ENCODE results near the gene TOR3A. TPM values are rescaled to one million over a fixed set of nuclear protein-coding genes. Genes with fewer than 3 reads are reported as not detected.
"Not testable (repeated sequence)": the region's sequence is repeated elsewhere in the genome, so short reads cannot be mapped to it uniquely, and the experiment has no call there.

TOR3A gene
- total and polyA plus RNA-seq, 7 experiments from 2014 or later, result 18.8 to 43.8 (median 22.0) TPM

- H3K27me3 ChIP-seq (ENCODE audit: control insufficient read depth in 2 of 2, insufficient read depth in 2 of 2, low read length in 2 of 2); CTCF ChIA-PET; H3K27me3 Mint-ChIP-seq; H3K27ac Mint-ChIP-seq; H3K4me3 ChIP-seq (ENCODE audit: low read length); H3K36me3 ChIP-seq (ENCODE audit: control insufficient read depth in 2 of 3, insufficient read depth in 3 of 3, low read length in 3 of 3); POLR2A ChIA-PET; H3K27ac ChIP-seq (ENCODE audit: low read depth, low read length); H3K4me3 Mint-ChIP-seq; ATAC-seq; DNase-seq; H3K9me3 ChIP-seq (ENCODE audit: control insufficient read depth in 2 of 3, low read length in 3 of 3); intact Hi-C loops (cut with micrococcal nuclease); H3K9me3 Mint-ChIP-seq: not testable (repeated sequence)
- peaks cover 0 to 16% (median 6%) of the 10 kb centered on the region in 5 donors for H3K36me3 Mint-ChIP-seq
- H3K4me1 Mint-ChIP-seq, result peaks cover 35 to 52% (median 43%) of the 10 kb centered on the region in 7 donors
- H3K4me1 ChIP-seq (ENCODE audit: control insufficient read depth in 2 of 2, insufficient read depth in 2 of 2, low read length in 2 of 2), result peaks cover 13 to 23% of the 10 kb centered on the region in 2 donors
These were observed 41.7 kb upstream of the TOR3A start for GRCh38 chr1:179040175-179040551.

DNA sequence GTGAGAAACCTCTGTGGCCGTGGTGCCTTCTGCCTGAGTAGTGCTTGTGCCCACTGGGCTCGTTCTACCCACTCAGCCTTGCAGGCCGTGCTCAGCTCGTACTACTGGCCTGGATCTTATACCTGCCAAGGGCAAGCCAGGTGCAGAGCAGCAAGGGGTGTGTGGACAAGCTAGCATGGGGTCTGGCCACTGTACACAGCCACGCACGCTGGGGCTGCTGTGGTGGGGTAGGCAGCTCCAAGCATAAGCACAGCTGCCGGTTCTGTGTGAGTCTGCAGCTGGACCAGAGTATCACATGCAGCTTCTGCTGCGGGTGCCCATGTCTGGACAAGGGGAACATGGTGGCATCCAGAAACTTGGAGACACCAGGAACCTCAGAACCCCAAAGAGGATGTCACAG is 39.8 kb upstream of the TOR3A start:
- H3K9me3 Mint-ChIP-seq, result no peaks in the 10 kb centered on the region
- H3K4me1 Mint-ChIP-seq, result peaks cover 21 to 36% (median 26%) of the 10 kb centered on the region in 7 donors
- Histone ChIP-seq H3K27ac (ENCODE audit: low read depth, low read length) (no peak overlapping the region), H3K36me3 (ENCODE audit: control insufficient read depth in 2 of 3, insufficient read depth in 3 of 3, low read length in 3 of 3) (no peaks in the 10 kb centered on the region), H3K9me3 (ENCODE audit: control insufficient read depth in 2 of 3, low read length in 3 of 3) (no peaks in the 10 kb centered on the region), H3K4me1 (ENCODE audit: control insufficient read depth in 2 of 2, insufficient read depth in 2 of 2, low read length in 2 of 2) (peaks cover 4 to 15% of the 10 kb centered on the region in 2 donors), H3K27me3 (ENCODE audit: control insufficient read depth in 2 of 2, insufficient read depth in 2 of 2, low read length in 2 of 2) (no peaks in the 10 kb centered on the region), H3K4me3 (ENCODE audit: low read length) (no peak overlapping the region)
- ATAC-seq (no peak), DNase-seq (no peak)
- H3K36me3 Mint-ChIP-seq, result peaks cover 0 to 17% (median 6%) of the 10 kb centered on the region in 5 donors
- intact Hi-C loops (cut with micrococcal nuclease), result no loop called here
- POLR2A ChIA-PET, result interaction anchor here (0.5 kb wide), 1 partner anchor 86 kb away, joined by 3 read pairs; no protein-coding TSS in a partner anchor
- no peak overlapping the region for H3K4me3 Mint-ChIP-seq
- H3K27ac Mint-ChIP-seq, result no peak overlapping the region
- H3K27me3 Mint-ChIP-seq, result no peaks in the 10 kb centered on the region
- CTCF ChIA-PET, result interaction anchor here (1.4 kb wide), 1 partner anchor 13 kb away, joined by 5 read pairs; no protein-coding TSS in a partner anchor

DNA sequence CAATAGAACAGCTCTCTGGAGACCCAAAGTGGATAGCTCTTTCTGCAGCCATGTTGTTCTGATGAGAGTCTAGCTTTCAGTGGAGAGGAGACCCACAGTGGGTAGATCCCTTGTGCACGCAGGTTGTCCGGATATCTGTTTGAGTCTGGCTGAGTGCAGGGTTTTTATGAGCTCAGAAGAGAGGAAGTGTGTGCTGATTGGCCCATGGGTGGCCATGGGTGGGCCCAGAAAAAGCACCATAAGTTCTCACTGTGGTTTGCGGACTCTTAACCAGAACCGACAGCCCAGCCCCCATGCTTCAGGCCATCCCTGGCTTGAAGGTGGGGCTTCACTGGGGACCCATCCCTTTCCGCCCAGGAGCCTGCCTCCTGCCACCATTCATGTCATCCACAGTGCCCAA is 39.2 kb upstream of the TOR3A start:
- Mint-ChIP-seq H3K27ac (peak overlapping the region in 2 of 9 donors; percentile 13 to 20), H3K4me3 (peak overlapping the region in 1 of 10 donors; percentile 18), H3K27me3 (no peaks in the 10 kb centered on the region), H3K36me3 (peaks cover 0 to 21% (median 10%) of the 10 kb centered on the region in 5 donors), H3K9me3 (no peaks in the 10 kb centered on the region), H3K4me1 (peaks cover 14 to 36% (median 23%) of the 10 kb centered on the region in 7 donors)
- Histone ChIP-seq H3K27me3 (ENCODE audit: control insufficient read depth in 2 of 2, insufficient read depth in 2 of 2, low read length in 2 of 2) (no peaks in the 10 kb centered on the region), H3K27ac (ENCODE audit: low read depth, low read length) (no peak overlapping the region), H3K4me3 (ENCODE audit: low read length) (no peak overlapping the region), H3K36me3 (ENCODE audit: control insufficient read depth in 2 of 3, insufficient read depth in 3 of 3, low read length in 3 of 3) (no peaks in the 10 kb centered on the region), H3K4me1 (ENCODE audit: control insufficient read depth in 2 of 2, insufficient read depth in 2 of 2, low read length in 2 of 2) (peaks cover 4 to 8% of the 10 kb centered on the region in 2 donors), H3K9me3 (ENCODE audit: control insufficient read depth in 2 of 3, low read length in 3 of 3) (no peaks in the 10 kb centered on the region)
- intact Hi-C loops (cut with micrococcal nuclease), result no loop called here
- ChIA-PET POLR2A (interaction anchor here (0.5 kb wide), 1 partner anchor 85 kb away, joined by 3 read pairs; no protein-coding TSS in a partner anchor), CTCF (interaction anchor here (1.1 to 1.4 kb wide), 2 partner anchors 13 to 329 kb away, joined by 3 to 5 read pairs; no protein-coding TSS in a partner anchor)
- DNase-seq, result no peak
- ATAC-seq, result no peak

GRCh38 chr1:179043266-179043665 is 38.6 kb upstream of the TOR3A start:
- Mint-ChIP-seq H3K4me3 (no peak overlapping the region), H3K27ac (no peak overlapping the region), H3K4me1 (peaks cover 12 to 35% (median 20%) of the 10 kb centered on the region in 7 donors), H3K27me3 (no peaks in the 10 kb centered on the region), H3K36me3 (peaks cover 0 to 21% (median 11%) of the 10 kb centered on the region in 5 donors), H3K9me3 (no peaks in the 10 kb centered on the region)
- H3K4me3 ChIP-seq (ENCODE audit: low read length), result no peak overlapping the region
- ATAC-seq, result no peak
- ChIA-PET POLR2A (interaction anchor here (0.9 kb wide), 1 partner anchor 14 kb away, joined by 4 read pairs; no protein-coding TSS in a partner anchor), CTCF (interaction anchor here (0.9 to 1.4 kb wide), 3 partner anchors 14 to 328 kb away, joined by 3 to 5 read pairs (median 3); no protein-coding TSS in a partner anchor)
- no peaks in the 10 kb centered on the region for H3K27me3 ChIP-seq (ENCODE audit: control insufficient read depth in 2 of 2, insufficient read depth in 2 of 2, low read length in 2 of 2)
- H3K9me3 ChIP-seq (ENCODE audit: control insufficient read depth in 2 of 3, low read length in 3 of 3), result no peaks in the 10 kb centered on the region
- intact Hi-C loops (cut with micrococcal nuclease), result no loop called here
- H3K27ac ChIP-seq (ENCODE audit: low read depth, low read length), result no peak overlapping the region
- DNase-seq, result no peak
- no peaks in the 10 kb centered on the region for H3K36me3 ChIP-seq (ENCODE audit: control insufficient read depth in 2 of 3, insufficient read depth in 3 of 3, low read length in 3 of 3)
- peaks cover 3 to 8% of the 10 kb centered on the region in 2 donors for H3K4me1 ChIP-seq (ENCODE audit: control insufficient read depth in 2 of 2, insufficient read depth in 2 of 2, low read length in 2 of 2)

- no peaks in the 10 kb centered on the region for H3K36me3 ChIP-seq (ENCODE audit: control insufficient read depth in 2 of 3, insufficient read depth in 3 of 3, low read length in 3 of 3)
- no peak overlapping the region for H3K27ac ChIP-seq (ENCODE audit: low read depth, low read length)
- ATAC-seq (no peak), DNase-seq (no peak)
- Mint-ChIP-seq H3K4me1 (peaks cover 7 to 28% (median 16%) of the 10 kb centered on the region in 7 donors), H3K36me3 (peaks cover 0 to 21% (median 10%) of the 10 kb centered on the region in 5 donors), H3K27me3 (no peaks in the 10 kb centered on the region), H3K4me3 (no peak overlapping the region), H3K9me3 (no peaks in the 10 kb centered on the region), H3K27ac (no peak overlapping the region)
- ChIA-PET POLR2A (interaction anchor here (0.9 kb wide), 1 partner anchor 13 kb away, joined by 4 read pairs; no protein-coding TSS in a partner anchor), CTCF (interaction anchor here (0.9 kb wide), 2 partner anchors 10 to 35 kb away, joined by 3 read pairs; no protein-coding TSS in a partner anchor)
- H3K27me3 ChIP-seq (ENCODE audit: control insufficient read depth in 2 of 2, insufficient read depth in 2 of 2, low read length in 2 of 2), result no peaks in the 10 kb centered on the region
- intact Hi-C loops (cut with micrococcal nuclease), result no loop called here
- H3K9me3 ChIP-seq (ENCODE audit: control insufficient read depth in 2 of 3, low read length in 3 of 3), result no peaks in the 10 kb centered on the region
- H3K4me1 ChIP-seq (ENCODE audit: control insufficient read depth in 2 of 2, insufficient read depth in 2 of 2, low read length in 2 of 2), result peaks cover 0 to 4% of the 10 kb centered on the region in 2 donors
- no peak overlapping the region for H3K4me3 ChIP-seq (ENCODE audit: low read length)
These were observed 38.0 kb upstream of the TOR3A start for GRCh38 chr1:179043907-179044306.

DNA sequence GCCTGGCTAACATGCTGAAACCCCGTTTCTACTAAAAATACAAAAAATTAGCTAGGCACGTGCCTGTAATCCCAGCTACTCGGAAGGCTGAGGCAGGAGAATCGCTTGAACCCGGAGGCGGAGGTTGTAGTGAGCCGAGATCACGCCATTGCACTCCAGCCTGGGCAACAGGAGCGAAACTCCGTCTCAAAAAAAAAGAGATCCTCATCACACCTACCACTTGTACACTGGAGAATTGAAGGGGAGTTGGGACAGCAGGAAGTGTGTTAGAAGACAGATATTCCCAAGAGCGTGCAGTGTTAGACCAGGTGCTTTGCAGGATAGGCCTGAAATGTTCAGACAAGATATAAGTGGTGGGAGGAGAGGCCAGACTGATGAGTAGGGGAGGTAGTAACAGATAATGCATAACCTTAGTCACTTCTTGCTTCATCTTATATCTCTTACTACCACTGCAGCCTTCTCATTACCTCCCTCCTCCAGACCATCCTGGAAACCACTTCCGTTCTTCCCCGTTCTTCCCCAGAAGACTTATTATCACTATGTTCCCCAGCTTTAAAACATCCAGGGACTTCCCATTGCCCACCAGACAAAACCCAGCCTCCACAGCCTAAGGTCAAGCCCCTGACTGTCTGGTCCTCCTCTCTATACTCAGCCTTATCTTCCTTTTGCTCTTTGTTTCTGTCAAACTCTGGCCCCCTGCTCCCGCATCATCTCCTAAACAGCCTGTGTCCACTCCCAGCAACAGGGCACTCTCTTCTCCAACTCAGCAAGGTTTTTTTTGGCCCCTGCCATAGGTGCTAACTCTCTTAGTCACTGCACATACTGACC is 34.8 kb upstream of the TOR3A start:
- CTCF ChIA-PET, result interaction anchor here (1.2 kb wide), 1 partner anchor 516 kb away, joined by 3 read pairs; no protein-coding TSS in a partner anchor
- peak overlapping the region in 1 of 9 donors; percentile 14 for H3K27ac Mint-ChIP-seq

More for the DNA sequence above, 34.8 kb upstream of the TOR3A start:
- ATAC-seq (no peak), DNase-seq (no peak)
- Histone ChIP-seq H3K9me3 (ENCODE audit: control insufficient read depth in 2 of 3, low read length in 3 of 3) (no peaks in the 10 kb centered on the region), H3K27ac (ENCODE audit: low read depth, low read length) (no peak overlapping the region), H3K4me1 (ENCODE audit: control insufficient read depth in 2 of 2, insufficient read depth in 2 of 2, low read length in 2 of 2) (no peaks in the 10 kb centered on the region), H3K4me3 (ENCODE audit: low read length) (no peak overlapping the region), H3K36me3 (ENCODE audit: control insufficient read depth in 2 of 3, insufficient read depth in 3 of 3, low read length in 3 of 3) (no peaks in the 10 kb centered on the region), H3K27me3 (ENCODE audit: control insufficient read depth in 2 of 2, insufficient read depth in 2 of 2, low read length in 2 of 2) (no peaks in the 10 kb centered on the region)
- H3K4me1 Mint-ChIP-seq, result peaks cover 2 to 21% (median 11%) of the 10 kb centered on the region in 7 donors
- H3K36me3 Mint-ChIP-seq, result peaks cover 0 to 31% (median 10%) of the 10 kb centered on the region in 5 donors
- H3K4me3 Mint-ChIP-seq, result peak overlapping the region in 1 of 10 donors; percentile 5
- H3K27me3 Mint-ChIP-seq, result no peaks in the 10 kb centered on the region
- no peaks in the 10 kb centered on the region for H3K9me3 Mint-ChIP-seq
- intact Hi-C loops (cut with micrococcal nuclease), result no loop called here
- POLR2A ChIA-PET, result no interaction called here
